Sigmoid colon (tissue), 7 donors: ENCODE measurements around the gene PDE6D. TPM values are rescaled to one million over a fixed set of nuclear protein-coding genes. Genes with fewer than 3 reads are reported as not detected.

Experiments
- DNase-seq: peaks from one replicate; pipeline ENCODE4 v3.0.0-alpha.2; 2019
- H3K27ac ChIP-seq, 4 donors: fragments of 200-600 bp; sonication (generic); one replicate each; pipeline ENCODE4 v1.5.1; 2016 to 2019; ENCODE audit warnings: mild to moderate bottlenecking in 1 of 4
- H3K27me3 ChIP-seq, 3 donors: fragments of 200-600 bp; sonication (generic); one replicate each; pipeline ENCODE4 v1.5.1; 2019; ENCODE audit warnings: mild to moderate bottlenecking in 1 of 3
- H3K36me3 ChIP-seq, 4 donors: fragments of 200-600 bp; sonication (generic); one replicate each; pipeline ENCODE4 v1.5.1; 2016 to 2019
- H3K4me1 ChIP-seq, 4 donors: fragments of 200-600 bp; sonication (generic); one replicate each; pipeline ENCODE4 v1.5.1; 2017 to 2019
- H3K4me3 ChIP-seq, 4 donors: fragments of 200-600 bp; sonication (generic); one replicate each; pipeline ENCODE4 v1.5.1; 2017 to 2019; ENCODE audit warnings: mild to moderate bottlenecking in 2 of 4, moderate library complexity in 1 of 4
- H3K9me3 ChIP-seq, 4 donors: fragments of 200-600 bp in 3 of 4; sonication (generic) in 3 of 4; one replicate each; pipeline versions ENCODE4 v1.5.1 to v1.6.1; 2013 to 2019
- CTCF ChIP-seq, 4 experiments: fragments of 450-650 bp in 3 of 4; fragments of 200-600 bp in 1 of 4; IDR thresholded peaks; one replicate each; pipeline ENCODE4 v1.5.1; 2016 to 2019; ENCODE audit warnings: antibody characterized with exemption in 4 of 4, mild to moderate bottlenecking in 3 of 4, moderate library complexity in 2 of 4
- EP300 ChIP-seq, 4 donors: sonication (generic); formaldehyde crosslinking; IDR thresholded peaks; one replicate each; pipeline ENCODE4 v1.6.1; 2017; ENCODE audit warnings: antibody characterized with exemption in 4 of 4
- POLR2A ChIP-seq, 2 donors: fragments of 450-650 bp; IDR thresholded peaks; one replicate each; pipeline ENCODE4 v1.6.1; 2016; ENCODE audit warnings: antibody characterized with exemption in 2 of 2, mild to moderate bottlenecking in 2 of 2, moderate library complexity in 2 of 2
- POLR2AphosphoS5 ChIP-seq, 4 donors: sonication (generic); formaldehyde crosslinking; IDR thresholded peaks; one replicate each; pipeline ENCODE4 v1.6.1; 2017; ENCODE audit warnings: antibody characterized with exemption in 4 of 4
- WGBS, 2 donors: extraction: QIAGEN DNeasy Blood & Tissue Kit; methylation state at CpG; one replicate each; pipeline ENCODE4 v1.1.7; 2013; 5-methylcytosine and 5-hydroxymethylcytosine counted together
- intact Hi-C: fragments of 100-400 bp; cut with DNase I; formaldehyde crosslinking; loops from one replicate; pipeline ENCODE4 v1.15.1; 2023
- polyA plus RNA-seq, 3 donors: library from polyadenylated mRNA; stranded (reverse); fragments of 200-250 nt; gene quantifications; one replicate each; pipeline ENCODE4 v1.2.3, GENCODE V29; 2013
- total RNA-seq, 4 donors: library from RNA; depleted of rRNA; stranded (reverse); fragments of >200 nt; gene quantifications; one replicate each; pipeline ENCODE4 v1.1.0, GENCODE V29; 2016
- donor health status: healthy with polysubstance abuse.
- donor health status: Bipolar disorder and iron deficiency.
- donor health status: healthy.

Gene PDE6D
- total and polyA plus RNA-seq, 7 donors, result 19.9 to 44.9 (median 24.6) TPM

DNA sequence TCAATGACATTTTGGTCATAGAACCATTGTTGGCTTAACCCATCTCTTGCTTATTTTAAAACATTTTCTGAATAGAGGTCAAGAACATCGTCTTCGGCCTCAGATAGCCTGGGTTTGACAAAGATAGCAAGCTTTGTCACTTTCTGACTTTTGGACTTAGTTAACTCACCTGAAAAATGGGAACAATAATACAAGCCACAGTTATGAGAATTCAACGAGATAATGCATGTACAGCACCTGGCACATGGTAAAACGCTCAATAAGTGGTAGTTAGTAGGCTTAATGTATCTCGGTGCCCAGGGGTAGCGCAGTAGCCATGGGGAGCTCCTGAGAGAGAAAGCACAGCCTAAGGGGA, 4.7 kb upstream of the PDE6D start:
- TF ChIP-seq CTCF (IDR thresholded peaks at IDR 0.05) (no peak), POLR2A (IDR thresholded peaks at IDR 0.05) (no peak), POLR2AphosphoS5 (IDR thresholded peaks at IDR 0.05) (no peak)
- intact Hi-C loops, result loop anchor here (2.0 to 10.0 kb wide), 3 partner anchors 101 to 318 kb away; partner anchors contain the start of gene DIS3L2
- peak overlapping the region; percentile 77 to 100 (median 92) for H3K4me3 ChIP-seq
- H3K36me3 ChIP-seq, result peaks cover 0 to 25% (median 6%) of the 10 kb centered on the region in 4 donors
- H3K9me3 ChIP-seq, result no peaks in the 10 kb centered on the region
- peak overlapping the region; percentile 78 to 84 (median 80) for H3K27ac ChIP-seq
- H3K4me1 ChIP-seq, result peaks cover 0 to 51% (median 46%) of the 10 kb centered on the region in 4 donors
- 37 to 48% methylated on average over 6 of the region's 6 CpGs for WGBS, 2 donors
- no peak for DNase-seq
- H3K27me3 ChIP-seq, result no peaks in the 10 kb centered on the region

GRCh38 chr2:231785413-231785812, 4.3 kb upstream of the PDE6D start:
- H3K27ac ChIP-seq, result no peak overlapping the region
- TF ChIP-seq CTCF (IDR thresholded peaks at IDR 0.05), result no peak
- no peak for TF ChIP-seq EP300 (IDR thresholded peaks at IDR 0.05)
- no peak for TF ChIP-seq POLR2A (IDR thresholded peaks at IDR 0.05)
- no peak for TF ChIP-seq POLR2AphosphoS5 (IDR thresholded peaks at IDR 0.05)
- H3K27me3 ChIP-seq, result no peaks in the 10 kb centered on the region
- no peak for DNase-seq
- peaks cover 0 to 53% (median 48%) of the 10 kb centered on the region in 4 donors for H3K4me1 ChIP-seq
- H3K9me3 ChIP-seq, result no peaks in the 10 kb centered on the region
- peak overlapping the region in 1 of 4 donors; percentile 77 for H3K4me3 ChIP-seq
- intact Hi-C loops, result loop anchor here (5.0 to 10.0 kb wide), 2 partner anchors 101 to 318 kb away; no protein-coding TSS in a partner anchor
- peaks cover 0 to 24% (median 6%) of the 10 kb centered on the region in 4 donors for H3K36me3 ChIP-seq
- 86 to 92% methylated on average over 2 of the region's 2 CpGs for WGBS, 2 donors

- peaks cover 0 to 47% (median 43%) of the 10 kb centered on the region in 4 donors for H3K4me1 ChIP-seq
- H3K9me3 ChIP-seq, result no peaks in the 10 kb centered on the region
- TF ChIP-seq CTCF (IDR thresholded peaks at IDR 0.05), result no peak
- no peak for TF ChIP-seq EP300 (IDR thresholded peaks at IDR 0.05)
- peak in 1 of 2 donors; percentile 46 for TF ChIP-seq POLR2A (IDR thresholded peaks at IDR 0.05)
- peak overlapping the region; percentile 85 to 89 (median 87) for H3K27ac ChIP-seq
- H3K4me3 ChIP-seq, result peak overlapping the region; percentile 66 to 84 (median 75)
- DNase-seq, result no peak
- intact Hi-C loops, result loop anchor here (5.0 to 10.0 kb wide), 2 partner anchors 97 to 170 kb away; no protein-coding TSS in a partner anchor
- WGBS, 2 donors, result 1 to 3% methylated on average over 12 of the region's 12 CpGs
- no peaks in the 10 kb centered on the region for H3K27me3 ChIP-seq
- H3K36me3 ChIP-seq, result no peaks in the 10 kb centered on the region
Observed at GRCh38 chr2:231781798-231782726, 980 bp upstream of the PDE6D start.

DNA sequence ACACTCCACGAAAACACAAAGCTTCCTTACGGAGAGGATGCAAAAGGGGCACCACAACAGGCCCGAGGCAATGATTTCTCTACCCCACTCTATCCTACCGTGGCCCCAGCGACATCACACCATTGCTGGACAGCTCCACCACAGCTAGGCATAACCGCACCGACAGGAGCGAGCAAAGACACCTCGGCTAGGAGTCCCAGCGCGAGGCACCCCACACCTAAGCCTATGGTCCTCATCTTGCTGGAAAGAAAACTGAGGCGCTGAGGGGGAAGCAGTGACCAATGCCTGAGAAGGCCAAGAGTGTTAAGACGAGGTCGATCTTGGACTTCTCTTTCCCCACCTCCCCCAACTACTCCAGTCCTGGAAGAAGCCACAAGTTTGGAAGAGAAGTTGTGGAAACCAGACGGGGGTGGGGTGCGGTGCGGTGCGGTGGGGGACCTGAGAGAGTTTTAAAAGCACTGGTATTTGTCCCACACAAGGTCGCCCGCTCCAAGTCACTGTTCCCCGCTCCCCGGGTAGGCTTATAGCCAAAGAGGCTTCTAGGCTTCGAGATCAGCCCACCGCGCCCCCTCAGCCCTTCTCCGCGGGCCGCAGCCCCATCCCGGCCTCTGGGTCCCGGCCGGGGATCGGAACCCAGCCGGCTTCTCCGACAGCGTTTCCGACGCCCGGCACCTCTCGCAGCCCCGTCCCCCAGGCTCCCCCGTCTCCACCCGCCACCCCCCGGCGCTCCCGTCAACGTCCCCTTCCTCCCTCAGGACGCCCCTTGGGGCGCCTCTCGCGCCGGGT, 766 bp downstream of the PDE6D start:
- DNase-seq, result peak; percentile 64

More for the DNA sequence above, 766 bp downstream of the PDE6D start:
- peaks cover 0 to 34% (median 31%) of the 10 kb centered on the region in 4 donors for H3K4me1 ChIP-seq
- no peaks in the 10 kb centered on the region for H3K36me3 ChIP-seq
- TF ChIP-seq EP300 (IDR thresholded peaks at IDR 0.05) (no peak), CTCF (IDR thresholded peaks at IDR 0.05) (no peak), POLR2AphosphoS5 (IDR thresholded peaks at IDR 0.05) (no peak), POLR2A (IDR thresholded peaks at IDR 0.05) (no peak)
- H3K27me3 ChIP-seq, result no peaks in the 10 kb centered on the region
- intact Hi-C loops, result loop anchor here (5.0 to 10.0 kb wide), 2 partner anchors 96 to 168 kb away; no protein-coding TSS in a partner anchor
- peak overlapping the region; percentile 66 to 84 (median 75) for H3K4me3 ChIP-seq
- H3K9me3 ChIP-seq, result no peaks in the 10 kb centered on the region
- 10 to 11% methylated on average over 51 of the region's 51 CpGs for WGBS, 2 donors
- peak overlapping the region; percentile 85 to 89 (median 87) for H3K27ac ChIP-seq
